ENCODE data around the gene TBATA.

TBATA gene

GRCh38 chr10:70751991-70752390 is 33.2 kb downstream of the TBATA start:
- no peak overlapping the region for H3K27ac ChIP-seq
- no peak for TF ChIP-seq CTCF (IDR thresholded peaks at IDR 0.05)
- TF ChIP-seq ZFX (IDR thresholded peaks at IDR 0.05; ENCODE audit: borderline replicate concordance), result no peak

DNA sequence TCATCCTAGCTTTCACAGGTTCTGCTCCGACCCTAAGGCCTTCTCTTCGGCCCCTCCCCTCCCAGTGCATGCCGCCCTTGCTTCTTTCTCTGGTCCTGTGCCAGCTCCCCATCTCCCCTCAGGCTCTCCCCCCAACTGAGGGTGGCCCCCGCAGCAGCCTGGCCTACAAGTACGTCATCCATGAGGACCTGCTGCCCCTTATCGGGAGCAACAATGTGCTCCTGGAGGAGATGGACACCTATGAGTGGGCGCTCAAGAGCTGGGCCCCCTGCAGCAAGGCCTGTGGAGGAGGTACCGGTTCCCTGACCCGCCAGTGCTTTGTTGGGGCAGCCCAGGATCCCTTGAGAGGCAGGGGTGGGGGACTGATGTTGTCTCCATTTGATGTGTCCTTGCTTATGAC is 33.8 kb downstream of the TBATA start:
- TF ChIP-seq CTCF (IDR thresholded peaks at IDR 0.05) (no peak), ZFX (IDR thresholded peaks at IDR 0.05; ENCODE audit: borderline replicate concordance) (no peak)
- no peak overlapping the region for H3K27ac ChIP-seq

- no peak for TF ChIP-seq CTCF (IDR thresholded peaks at IDR 0.05)
- no peak for TF ChIP-seq ZFX (IDR thresholded peaks at IDR 0.05; ENCODE audit: borderline replicate concordance)
These were observed 34.9 kb downstream of the TBATA start for GRCh38 chr10:70750156-70750703.

GRCh38 chr10:70749756-70750155 is 35.4 kb downstream of the TBATA start:
- TF ChIP-seq CTCF (IDR thresholded peaks at IDR 0.05) (no peak), ZFX (IDR thresholded peaks at IDR 0.05; ENCODE audit: borderline replicate concordance) (no peak)
- no peak overlapping the region for H3K27ac ChIP-seq

More at GRCh38 chr10:70750156-70750703, 34.9 kb downstream of the TBATA start:
- no peak overlapping the region for H3K27ac ChIP-seq

DNA sequence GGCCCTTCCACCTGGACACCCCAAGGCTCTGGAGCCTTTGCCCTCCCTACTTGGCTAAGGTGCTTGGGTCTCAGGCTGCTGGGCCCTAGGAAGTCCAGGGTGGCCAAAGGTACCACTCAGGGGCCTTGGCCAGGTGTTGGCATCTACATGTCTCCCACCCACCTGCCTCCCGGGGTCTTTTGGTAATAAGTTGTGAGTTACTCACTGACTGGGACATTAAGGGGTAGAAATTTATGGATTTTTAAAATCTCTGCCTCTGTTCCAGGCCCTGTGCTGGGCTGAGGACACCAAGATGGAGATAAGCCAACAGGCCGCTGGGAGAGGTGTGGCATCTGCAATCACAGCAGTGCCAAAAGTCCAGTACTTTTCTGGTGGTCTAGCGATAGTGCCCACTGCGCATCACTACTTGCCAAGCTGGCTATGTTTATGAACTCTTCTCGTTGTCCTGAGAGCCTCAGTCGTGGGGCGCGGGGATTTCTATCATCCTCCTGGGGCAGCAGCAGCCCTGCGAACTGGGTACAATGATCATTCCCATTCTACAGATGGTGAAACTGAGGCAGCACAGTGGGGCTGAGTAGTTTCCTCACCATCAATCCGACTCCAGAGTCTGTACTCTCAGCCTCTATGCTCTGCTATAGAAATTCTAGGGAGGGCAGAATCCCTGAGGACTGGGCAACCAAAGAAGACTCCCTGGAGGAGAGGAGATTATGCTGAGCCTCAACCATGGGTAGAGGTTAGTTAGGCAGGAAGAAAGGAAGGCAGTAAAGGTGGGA is 36.2 kb downstream of the TBATA start:
- TF ChIP-seq ZFX (IDR thresholded peaks at IDR 0.05; ENCODE audit: borderline replicate concordance), result no peak
- H3K27ac ChIP-seq, result no peak overlapping the region

DNA sequence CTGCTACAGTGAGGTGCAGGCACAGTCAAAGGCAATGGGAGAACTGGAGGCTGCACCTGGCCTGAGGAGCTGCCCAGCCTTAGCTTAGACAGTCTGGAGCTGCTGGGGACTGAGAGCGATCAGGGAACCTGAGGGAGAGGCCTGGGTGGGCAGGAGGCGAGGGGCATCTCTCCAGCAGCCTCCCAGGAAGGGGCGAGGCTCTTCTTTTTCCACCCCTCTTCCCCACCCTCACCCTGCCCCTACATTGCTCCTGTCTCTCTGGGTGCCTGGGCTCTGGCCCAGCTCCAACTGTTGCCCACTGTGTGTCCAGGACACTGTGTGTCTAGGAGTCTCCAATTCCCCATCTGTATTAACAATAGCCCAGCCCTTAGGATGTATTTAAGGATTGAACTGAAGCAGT is 36.9 kb downstream of the TBATA start:
- TF ChIP-seq ZFX (IDR thresholded peaks at IDR 0.05; ENCODE audit: borderline replicate concordance) (no peak), CTCF (IDR thresholded peaks at IDR 0.05) (no peak)

GRCh38 chr10:70747192-70747965 is 37.8 kb downstream of the TBATA start:
- TF ChIP-seq ZFX (IDR thresholded peaks at IDR 0.05; ENCODE audit: borderline replicate concordance) (no peak), CTCF (IDR thresholded peaks at IDR 0.05) (no peak)
- H3K27ac ChIP-seq, result no peak overlapping the region

More for the DNA sequence above, 36.9 kb downstream of the TBATA start:
- no peak overlapping the region for H3K27ac ChIP-seq

Measured in 22Rv1 (cell line).